IPS-15b (cell line): ENCODE results near the gene MTSS2.

ENCODE experiments used
- H3K27me3 ChIP-seq: one replicate; pipeline ENCODE4 v1.6.1; 2013; ENCODE audit warnings: low read length; ENCODE audit not compliant: control insufficient read depth, insufficient read depth
- H3K36me3 ChIP-seq: one replicate; pipeline ENCODE4 v1.6.1; 2013; ENCODE audit warnings: low read length; ENCODE audit not compliant: control insufficient read depth, insufficient read depth
- H3K4me1 ChIP-seq: one replicate; pipeline ENCODE4 v1.6.1; 2013; ENCODE audit warnings: mild to moderate bottlenecking, low read length; ENCODE audit not compliant: control insufficient read depth, insufficient read depth
- H3K4me3 ChIP-seq: one replicate; pipeline ENCODE4 v1.5.1; 2013; ENCODE audit warnings: low read depth, low read length
- H3K9ac ChIP-seq: one replicate; pipeline ENCODE4 v1.6.1; 2013; ENCODE audit warnings: low read depth, mild to moderate bottlenecking, low read length
- H3K9me3 ChIP-seq: one replicate; pipeline ENCODE4 v1.6.1; 2013; ENCODE audit warnings: mild to moderate bottlenecking, low read length; ENCODE audit not compliant: control insufficient read depth, insufficient read depth

MTSS2 gene

GRCh38 chr16:70703041-70703834 lies 17.4 kb upstream of the MTSS2 start:
- Histone ChIP-seq H3K36me3 (peaks cover 5% of the 10 kb centered on the region), H3K4me1 (no peaks in the 10 kb centered on the region), H3K27me3 (no peaks in the 10 kb centered on the region), H3K9me3 (no peaks in the 10 kb centered on the region), H3K4me3 (no peak overlapping the region), H3K9ac (no peak overlapping the region)

- peaks cover 11% of the 10 kb centered on the region for H3K36me3 ChIP-seq
- H3K9ac ChIP-seq = no peak overlapping the region
- H3K9me3 ChIP-seq = no peaks in the 10 kb centered on the region
- H3K27me3 ChIP-seq = no peaks in the 10 kb centered on the region
- H3K4me1 ChIP-seq = no peaks in the 10 kb centered on the region
- H3K4me3 ChIP-seq = no peak overlapping the region
Measured at GRCh38 chr16:70702624-70703023, 16.8 kb upstream of the MTSS2 start.

- Histone ChIP-seq H3K9ac (no peak overlapping the region), H3K36me3 (peaks cover 14% of the 10 kb centered on the region), H3K4me3 (no peak overlapping the region), H3K27me3 (no peaks in the 10 kb centered on the region), H3K4me1 (no peaks in the 10 kb centered on the region), H3K9me3 (no peaks in the 10 kb centered on the region)
Measured at GRCh38 chr16:70701998-70702397, 16.1 kb upstream of the MTSS2 start.

GRCh38 chr16:70701596-70701995 lies 15.7 kb upstream of the MTSS2 start:
- H3K4me3 ChIP-seq = no peak overlapping the region
- H3K9ac ChIP-seq = no peak overlapping the region
- no peaks in the 10 kb centered on the region for H3K27me3 ChIP-seq
- no peaks in the 10 kb centered on the region for H3K4me1 ChIP-seq
- no peaks in the 10 kb centered on the region for H3K9me3 ChIP-seq
- peaks cover 14% of the 10 kb centered on the region for H3K36me3 ChIP-seq

- no peak overlapping the region for H3K4me3 ChIP-seq
- H3K4me1 ChIP-seq = no peaks in the 10 kb centered on the region
- peaks cover 14% of the 10 kb centered on the region for H3K36me3 ChIP-seq
- H3K9ac ChIP-seq = no peak overlapping the region
- no peaks in the 10 kb centered on the region for H3K27me3 ChIP-seq
- no peaks in the 10 kb centered on the region for H3K9me3 ChIP-seq
Measured at GRCh38 chr16:70701036-70701435, 15.2 kb upstream of the MTSS2 start.

GRCh38 chr16:70700101-70701020 lies 14.5 kb upstream of the MTSS2 start:
- Histone ChIP-seq H3K9ac (no peak overlapping the region), H3K9me3 (no peaks in the 10 kb centered on the region), H3K4me3 (no peak overlapping the region), H3K36me3 (peaks cover 17% of the 10 kb centered on the region), H3K27me3 (no peaks in the 10 kb centered on the region), H3K4me1 (peaks cover 4% of the 10 kb centered on the region)

GRCh38 chr16:70699696-70700095 lies 13.8 kb upstream of the MTSS2 start:
- Histone ChIP-seq H3K4me1 (peaks cover 6% of the 10 kb centered on the region), H3K27me3 (no peaks in the 10 kb centered on the region), H3K9ac (no peak overlapping the region)

GRCh38 chr16:70698901-70699300 lies 13.0 kb upstream of the MTSS2 start:
- Histone ChIP-seq H3K4me3 (no peak overlapping the region), H3K36me3 (peaks cover 19% of the 10 kb centered on the region), H3K4me1 (peaks cover 8% of the 10 kb centered on the region), H3K9me3 (no peaks in the 10 kb centered on the region), H3K27me3 (no peaks in the 10 kb centered on the region), H3K9ac (no peak overlapping the region)

More at GRCh38 chr16:70699696-70700095, 13.8 kb upstream of the MTSS2 start:
- H3K9me3 ChIP-seq = no peaks in the 10 kb centered on the region
- H3K4me3 ChIP-seq = no peak overlapping the region
- H3K36me3 ChIP-seq = peaks cover 17% of the 10 kb centered on the region

- Histone ChIP-seq H3K4me1 (peaks cover 8% of the 10 kb centered on the region), H3K9me3 (no peaks in the 10 kb centered on the region), H3K4me3 (no peak overlapping the region)
Measured at GRCh38 chr16:70697594-70698170, 11.8 kb upstream of the MTSS2 start.

GRCh38 chr16:70696952-70697593 lies 11.2 kb upstream of the MTSS2 start:
- Histone ChIP-seq H3K4me1 (peaks cover 8% of the 10 kb centered on the region), H3K9ac (no peak overlapping the region), H3K9me3 (no peaks in the 10 kb centered on the region), H3K27me3 (no peaks in the 10 kb centered on the region), H3K4me3 (no peak overlapping the region), H3K36me3 (peaks cover 24% of the 10 kb centered on the region)

More at GRCh38 chr16:70697594-70698170, 11.8 kb upstream of the MTSS2 start:
- Histone ChIP-seq H3K36me3 (peaks cover 19% of the 10 kb centered on the region), H3K9ac (no peak overlapping the region), H3K27me3 (no peaks in the 10 kb centered on the region)

- H3K27me3 ChIP-seq = no peaks in the 10 kb centered on the region
- H3K36me3 ChIP-seq = peaks cover 24% of the 10 kb centered on the region
- H3K4me3 ChIP-seq = no peak overlapping the region
- H3K4me1 ChIP-seq = peaks cover 8% of the 10 kb centered on the region
- H3K9ac ChIP-seq = no peak overlapping the region
- H3K9me3 ChIP-seq = no peaks in the 10 kb centered on the region
Measured at GRCh38 chr16:70696355-70696754, 10.5 kb upstream of the MTSS2 start.
